ENCODE data around the gene P4HB.

- TF ChIP-seq CTCF (IDR thresholded peaks at IDR 0.05; ENCODE audit: low read length): no peak
- TF ChIP-seq EZH2 (optimal IDR thresholded peaks at IDR 0.05; ENCODE audit: low read depth, low read length): no peak
- TF ChIP-seq EZH2phosphoT487 (IDR thresholded peaks at IDR 0.05; ENCODE audit: low read length): no peak
These were observed 47.0 kb downstream of the P4HB start for GRCh38 chr17:81813371-81813684.
